H9 (cell line): ENCODE results near the gene IRF4. TPM values are rescaled to one million over a fixed set of nuclear protein-coding genes. Genes with fewer than 3 reads are reported as not detected.

ENCODE experiments used
- DNase-seq: peaks from one replicate; pipeline ENCODE4 v3.0.0-alpha.2; 2017
- H2AFZ ChIP-seq: one replicate; pipeline ENCODE4 v1.6.1; 2013; ENCODE audit warnings: mild to moderate bottlenecking, low read length, control low read depth, moderate library complexity
- H2AK5ac ChIP-seq: 2 replicates; pipeline ENCODE4 v1.6.1; 2013; ENCODE audit warnings: low read length, control low read depth, mixed read lengths; ENCODE audit not compliant: insufficient read length
- H2BK120ac ChIP-seq: one replicate; pipeline ENCODE4 v1.6.1; 2013; ENCODE audit warnings: low read depth, mild to moderate bottlenecking, low read length, control low read depth, inconsistent platforms; ENCODE audit not compliant: poor library complexity, severe bottlenecking
- H2BK12ac ChIP-seq: 2 replicates; pipeline ENCODE4 v1.6.1; 2013; ENCODE audit warnings: low read length, control low read depth, mixed read lengths, low read depth; ENCODE audit not compliant: insufficient read length
- H2BK15ac ChIP-seq: 2 replicates; pipeline ENCODE4 v1.6.1; 2013; ENCODE audit warnings: low read depth, low read length, control low read depth
- H2BK20ac ChIP-seq: one replicate; pipeline ENCODE4 v1.6.1; 2013; ENCODE audit warnings: low read depth, mild to moderate bottlenecking, low read length, control low read depth, inconsistent platforms; ENCODE audit not compliant: poor library complexity, severe bottlenecking
- H2BK5ac ChIP-seq: 2 replicates; pipeline ENCODE4 v1.6.1; 2013; ENCODE audit warnings: low read length, control low read depth, mixed read lengths; ENCODE audit not compliant: insufficient read length
- H3K14ac ChIP-seq: 2 replicates; pipeline ENCODE4 v1.6.1; 2013; ENCODE audit warnings: low read length, control low read depth; ENCODE audit not compliant: insufficient read depth
- H3K18ac ChIP-seq: 2 replicates; pipeline ENCODE4 v1.6.1; 2013; ENCODE audit warnings: low read depth, mild to moderate bottlenecking, mixed read lengths, low read length, control low read depth; ENCODE audit not compliant: insufficient read length
- H3K23ac ChIP-seq: 2 replicates; pipeline ENCODE4 v1.6.1; 2013; ENCODE audit warnings: low read length, control low read depth, mixed read lengths, low read depth; ENCODE audit not compliant: insufficient read length
- H3K23me2 ChIP-seq: 2 replicates; pipeline ENCODE4 v1.6.1; 2013; ENCODE audit warnings: low read depth, mild to moderate bottlenecking, mixed read lengths, low read length, control low read depth; ENCODE audit not compliant: insufficient read length, poor library complexity, severe bottlenecking
- H3K27ac ChIP-seq: 2 replicates; pipeline ENCODE4 v1.5.1; 2013; ENCODE audit warnings: low read length, control low read depth, mixed read lengths, low read depth; ENCODE audit not compliant: insufficient read length
- H3K27me3 ChIP-seq: 2 replicates; pipeline ENCODE4 v1.6.1; 2013; ENCODE audit warnings: low read length, control low read depth, inconsistent platforms; ENCODE audit not compliant: insufficient read depth
- H3K4ac ChIP-seq: 2 replicates; pipeline ENCODE4 v1.6.1; 2013; ENCODE audit warnings: low read depth, mild to moderate bottlenecking, control low read depth, inconsistent platforms, low read length, moderate library complexity
- H3K4me1 ChIP-seq: 2 replicates; pipeline ENCODE4 v1.6.1; 2013; ENCODE audit warnings: low read length, control low read depth, inconsistent platforms; ENCODE audit not compliant: insufficient read depth
- H3K4me2 ChIP-seq: 2 replicates; pipeline ENCODE4 v1.6.1; 2013; ENCODE audit warnings: low read length, control low read depth, mixed read lengths; ENCODE audit not compliant: insufficient read length, insufficient read depth
- H3K56ac ChIP-seq: 2 replicates; pipeline ENCODE4 v1.6.1; 2013; ENCODE audit warnings: low read depth, mild to moderate bottlenecking, mixed read lengths, low read length, control low read depth; ENCODE audit not compliant: insufficient read length
- H3K79me1 ChIP-seq: 2 replicates; pipeline ENCODE4 v1.6.1; 2013; ENCODE audit warnings: low read depth, mild to moderate bottlenecking, moderate library complexity, low read length, control low read depth, inconsistent platforms; ENCODE audit not compliant: insufficient read depth, poor library complexity, severe bottlenecking
- H3K79me2 ChIP-seq: 2 replicates; pipeline ENCODE4 v1.6.1; 2013; ENCODE audit warnings: low read length, control low read depth, inconsistent platforms; ENCODE audit not compliant: insufficient read depth
- H3K9ac ChIP-seq: 2 replicates; pipeline ENCODE4 v1.6.1; 2013; ENCODE audit warnings: low read length, control low read depth, mixed read lengths; ENCODE audit not compliant: insufficient read length; ENCODE audit errors: extremely low read depth
- H3K9me3 ChIP-seq: one replicate; pipeline ENCODE4 v1.6.1; 2013; ENCODE audit warnings: low read depth, low read length, inconsistent platforms; ENCODE audit not compliant: control insufficient read depth
- H3T11ph ChIP-seq: one replicate; pipeline ENCODE4 v1.6.1; 2013; ENCODE audit warnings: mild to moderate bottlenecking, low read length, control low read depth, inconsistent platforms
- H4K20me1 ChIP-seq: one replicate; pipeline ENCODE4 v1.6.1; 2013; ENCODE audit not compliant: control insufficient read depth, insufficient read length, insufficient read depth
- H4K5ac ChIP-seq: 2 replicates; pipeline ENCODE4 v1.6.1; 2013; ENCODE audit warnings: low read depth, mild to moderate bottlenecking, mixed read lengths, low read length, control low read depth; ENCODE audit not compliant: insufficient read length
- H4K8ac ChIP-seq: replicated peaks from 2 replicates; pipeline ENCODE4 v1.6.1; 2013; ENCODE audit warnings: low read length, control low read depth, mixed read lengths, low read depth; ENCODE audit not compliant: insufficient read length
- H4K91ac ChIP-seq: 2 replicates; pipeline ENCODE4 v1.6.1; 2013; ENCODE audit warnings: low read depth, mild to moderate bottlenecking, moderate library complexity, mixed read lengths, low read length, control low read depth; ENCODE audit not compliant: insufficient read length
- H3K27ac Mint-ChIP-seq, 3 experiments: 2 replicates in 2 of 3; 3 replicates in 1 of 3; pipeline ENCODE4 v1.8.0; 2020 to 2021; ENCODE audit warnings: mixed read lengths in 3 of 3, mild to moderate bottlenecking in 1 of 3, moderate library complexity in 1 of 3
- H3K27me3 Mint-ChIP-seq: 2 replicates; pipeline ENCODE4 v1.8.0; 2021; ENCODE audit warnings: low read depth, mild to moderate bottlenecking, moderate library complexity, mixed read lengths
- H3K36me3 Mint-ChIP-seq, 3 experiments: 2 replicates in 2 of 3; 3 replicates in 1 of 3; pipeline ENCODE4 v1.8.0; 2020 to 2021; ENCODE audit warnings: low read depth in 3 of 3, mixed read lengths in 3 of 3; ENCODE audit not compliant: insufficient read depth in 1 of 3
- H3K4me1 Mint-ChIP-seq, 2 experiments: 2 replicates each; pipeline ENCODE4 v1.8.0; 2020; ENCODE audit warnings: mixed read lengths in 2 of 2
- H3K4me3 Mint-ChIP-seq, 2 experiments: 2 replicates in 1 of 2; 3 replicates in 1 of 2; pipeline ENCODE4 v1.8.0; 2020 to 2021; ENCODE audit warnings: mild to moderate bottlenecking in 2 of 2, mixed read lengths in 2 of 2, moderate library complexity in 1 of 2
- H3K9me3 Mint-ChIP-seq, 2 experiments: 2 replicates in 1 of 2; 3 replicates in 1 of 2; pipeline ENCODE4 v1.8.0; 2020; ENCODE audit warnings: mild to moderate bottlenecking in 2 of 2, mixed read lengths in 2 of 2, moderate library complexity in 1 of 2
- WGBS: extraction: QIAGEN DNeasy Blood & Tissue Kit; methylation state at CpG from one replicate; pipeline ENCODE4 v1.1.7; 2013; ENCODE audit warnings: missing lambda C conversion rate, low lambda C conversion rate, mixed read lengths; ENCODE audit not compliant: insufficient read length; ENCODE audit errors: extremely low coverage; 5-methylcytosine and 5-hydroxymethylcytosine counted together
- total RNA-seq: library from RNA; stranded (reverse); gene quantifications from 2 replicates; pipeline ENCODE4 v1.2.1, GENCODE V29; 2021
- TF ChIP-seq, protein P1 (sequence below): fragments of 200-600 bp; sonication (generic); conservative IDR thresholded peaks from 3 replicates; pipeline ENCODE4 v1.8.0; 2021; ENCODE audit warnings: antibody characterized with exemption, mild to moderate bottlenecking

The IRF4 gene
- total RNA-seq, 1 experiment from 2014 or later, result 0.31 TPM

- Histone ChIP-seq H2BK120ac (no peak overlapping the region), H4K8ac (no peak overlapping the region), H3K4ac (no peak overlapping the region), H2BK5ac (no peak overlapping the region), H3K14ac (no peak overlapping the region), H3T11ph (no peak overlapping the region), H3K9me3 (peaks cover 57% of the 10 kb centered on the region), H3K18ac (no peak overlapping the region), H4K91ac (no peak overlapping the region), H2BK20ac (no peak overlapping the region), H3K4me2 (no peak overlapping the region), H4K20me1 (no peaks in the 10 kb centered on the region), H2AFZ (no peak overlapping the region), H4K5ac (no peak overlapping the region), H3K56ac (no peak overlapping the region), H3K4me1 (no peaks in the 10 kb centered on the region), H3K79me2 (no peaks in the 10 kb centered on the region), H3K27me3 (no peaks in the 10 kb centered on the region), H2AK5ac (no peak overlapping the region), H3K9ac (no peak overlapping the region), H3K27ac (no peak overlapping the region), H3K79me1 (no peaks in the 10 kb centered on the region), H3K23ac (no peak overlapping the region), H3K23me2 (no peaks in the 10 kb centered on the region), H2BK15ac (no peak overlapping the region), H2BK12ac (no peak overlapping the region)
- WGBS, result no CpG with 5 or more reads among the region's 17 CpGs
- Mint-ChIP-seq H3K4me1 (no peaks in the 10 kb centered on the region), H3K27me3 (peaks cover 40% of the 10 kb centered on the region), H3K27ac (peak overlapping the region in 1 of 3 experiments; percentile 16; a peak in 1 of 7 replicates), H3K36me3 (peaks cover 16 to 30% (median 22%) of the 10 kb centered on the region in 3 experiments), H3K9me3 (peaks cover 86 to 89% of the 10 kb centered on the region in 2 experiments), H3K4me3 (no peak overlapping the region)
- no peak for DNase-seq
- TF ChIP-seq, protein P1, sequence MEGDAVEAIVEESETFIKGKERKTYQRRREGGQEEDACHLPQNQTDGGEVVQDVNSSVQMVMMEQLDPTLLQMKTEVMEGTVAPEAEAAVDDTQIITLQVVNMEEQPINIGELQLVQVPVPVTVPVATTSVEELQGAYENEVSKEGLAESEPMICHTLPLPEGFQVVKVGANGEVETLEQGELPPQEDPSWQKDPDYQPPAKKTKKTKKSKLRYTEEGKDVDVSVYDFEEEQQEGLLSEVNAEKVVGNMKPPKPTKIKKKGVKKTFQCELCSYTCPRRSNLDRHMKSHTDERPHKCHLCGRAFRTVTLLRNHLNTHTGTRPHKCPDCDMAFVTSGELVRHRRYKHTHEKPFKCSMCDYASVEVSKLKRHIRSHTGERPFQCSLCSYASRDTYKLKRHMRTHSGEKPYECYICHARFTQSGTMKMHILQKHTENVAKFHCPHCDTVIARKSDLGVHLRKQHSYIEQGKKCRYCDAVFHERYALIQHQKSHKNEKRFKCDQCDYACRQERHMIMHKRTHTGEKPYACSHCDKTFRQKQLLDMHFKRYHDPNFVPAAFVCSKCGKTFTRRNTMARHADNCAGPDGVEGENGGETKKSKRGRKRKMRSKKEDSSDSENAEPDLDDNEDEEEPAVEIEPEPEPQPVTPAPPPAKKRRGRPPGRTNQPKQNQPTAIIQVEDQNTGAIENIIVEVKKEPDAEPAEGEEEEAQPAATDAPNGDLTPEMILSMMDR, result no peak
Observed at GRCh38 chr6:367891-368630, 23.5 kb upstream of the IRF4 start.
